Left kidney (tissue), 2 donors: ENCODE results near the gene ABCC3. TPM values are rescaled to one million over a fixed set of nuclear protein-coding genes. Genes with fewer than 3 reads are reported as not detected.

Experiments used
- DNase-seq: peaks from one replicate; pipeline ENCODE4 v3.0.0-alpha.2; 2013
- polyA plus RNA-seq: library from polyadenylated mRNA; unstranded; fragments of 120-200 nt; gene quantifications from one replicate; pipeline ENCODE4 v1.2.1, GENCODE V29; 2013; ENCODE audit not compliant: insufficient read length

Gene ABCC3
- polyA plus RNA-seq, 1 donor, result 11.8 TPM

DNA sequence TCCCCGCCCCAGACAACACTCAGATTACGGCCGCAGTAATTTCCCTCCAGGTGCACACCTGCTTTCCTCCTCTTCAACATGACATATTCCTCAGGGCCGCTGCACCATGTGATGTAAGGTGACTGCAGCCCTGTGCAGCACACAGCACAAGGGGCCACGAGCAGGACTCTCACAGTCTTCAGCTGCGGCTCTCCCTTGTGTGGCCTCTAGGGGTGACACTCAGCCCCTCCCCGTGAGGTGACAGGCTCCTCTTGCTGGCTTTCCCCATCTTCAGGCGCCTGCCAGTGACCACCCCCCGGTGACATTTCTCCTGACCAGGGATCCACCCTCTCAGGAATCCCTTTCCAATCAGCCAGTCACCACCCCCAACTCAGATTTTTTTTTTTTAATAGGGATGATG, 31.3 kb upstream of the ABCC3 start:
- DNase-seq, result no peak

DNA sequence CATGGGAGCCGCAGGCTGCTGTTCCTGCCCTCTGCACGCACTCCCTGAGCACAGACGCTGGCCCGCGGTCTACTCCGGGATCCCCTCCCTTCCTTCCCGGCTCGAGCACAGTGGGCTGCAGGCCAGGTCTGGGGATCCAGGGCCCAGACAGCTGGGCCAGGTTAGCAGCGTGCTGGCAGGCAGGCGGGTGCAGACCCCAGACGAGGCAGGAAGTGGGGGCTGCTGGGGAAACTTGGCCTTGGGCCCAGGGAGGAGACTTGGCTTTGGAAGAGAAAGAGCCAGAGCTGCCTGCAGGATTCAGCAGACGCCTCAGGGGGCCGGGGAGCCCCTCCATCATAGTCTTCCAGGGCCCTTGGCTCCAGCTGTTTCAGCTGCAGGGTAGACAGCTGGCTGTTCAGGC, 30.2 kb upstream of the ABCC3 start:
- peak; percentile 77 for DNase-seq

DNA sequence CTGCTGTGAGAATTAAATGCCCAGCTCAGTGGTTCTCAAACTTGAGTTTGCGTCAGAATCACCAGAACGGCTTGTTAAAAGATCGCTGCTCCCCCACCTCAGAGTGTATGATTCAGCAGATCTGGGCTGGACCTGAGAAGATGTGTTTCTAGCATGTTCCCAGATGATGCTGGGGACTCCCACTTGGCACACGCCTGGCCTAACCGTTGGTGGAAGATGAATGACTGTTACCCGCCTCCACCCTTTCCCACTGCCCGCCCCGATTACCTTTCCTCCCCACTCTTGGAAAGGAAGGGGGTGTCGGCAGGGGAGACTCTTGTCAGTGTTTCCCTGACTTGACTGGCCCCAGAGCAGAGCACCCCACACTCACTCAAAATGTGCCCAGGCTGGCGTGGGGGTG, 29.3 kb upstream of the ABCC3 start:
- no peak for DNase-seq

DNA sequence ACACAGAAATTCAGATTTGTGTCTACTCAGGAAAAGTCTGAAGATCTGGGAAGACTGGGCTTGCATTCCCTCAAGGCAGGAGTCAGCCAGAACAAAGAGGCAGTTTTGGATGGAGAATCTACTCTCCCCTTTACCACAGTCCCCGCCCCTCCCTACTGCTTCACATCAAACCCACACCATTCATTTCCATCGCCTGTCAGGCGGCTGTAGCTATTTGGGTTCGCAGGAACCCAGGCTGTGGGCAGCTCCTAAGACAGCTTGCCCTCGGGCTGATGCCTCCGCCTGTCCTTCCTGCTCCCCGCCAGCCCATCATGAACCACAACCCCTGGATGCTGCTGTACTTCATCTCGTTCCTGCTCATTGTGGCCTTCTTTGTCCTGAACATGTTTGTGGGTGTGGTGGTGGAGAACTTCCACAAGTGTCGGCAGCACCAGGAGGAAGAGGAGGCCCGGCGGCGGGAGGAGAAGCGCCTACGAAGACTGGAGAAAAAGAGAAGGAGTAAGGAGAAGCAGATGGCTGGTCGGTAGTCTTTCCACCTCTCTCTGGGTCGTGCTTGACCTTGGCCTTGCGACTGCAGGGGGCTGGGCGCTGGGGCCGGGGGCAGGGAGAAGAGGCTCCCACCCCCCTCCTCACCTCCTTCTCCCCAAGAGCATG, 27.0 kb upstream of the ABCC3 start:
- DNase-seq, result no peak

DNA sequence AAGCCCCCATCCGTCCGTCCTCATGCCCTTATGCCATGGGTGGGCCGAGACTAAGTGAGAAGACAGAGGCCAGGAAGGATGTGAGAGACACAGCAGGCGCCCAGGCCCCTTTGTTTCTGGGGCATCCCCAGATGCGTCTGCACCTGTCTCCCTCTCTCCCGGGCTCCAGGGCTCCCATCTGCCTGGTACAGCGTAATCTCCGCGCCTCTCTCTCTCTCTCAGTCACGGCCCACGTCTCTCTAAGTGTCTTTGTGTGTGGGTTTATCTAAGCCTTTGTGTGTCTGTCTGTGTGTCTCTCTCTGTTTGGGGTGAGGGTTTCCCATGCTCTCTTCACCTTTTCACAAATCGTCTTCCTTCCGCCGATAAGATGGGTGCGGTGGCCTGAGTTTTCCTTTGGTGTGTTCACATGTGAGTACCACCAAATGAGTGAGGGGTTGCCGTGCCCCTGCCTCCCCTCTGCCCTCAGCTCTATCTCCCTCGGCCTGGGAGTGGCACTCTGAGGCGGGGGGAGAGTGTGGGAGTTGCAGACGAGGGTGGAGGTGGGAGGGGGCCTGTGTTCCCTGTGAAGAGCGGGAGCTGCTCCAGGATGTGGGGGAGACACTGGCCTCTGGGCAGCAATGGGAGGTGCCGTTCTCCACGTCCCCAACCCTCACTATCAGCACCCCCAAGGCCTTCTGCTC, 25.8 kb upstream of the ABCC3 start:
- DNase-seq, result no peak

DNA sequence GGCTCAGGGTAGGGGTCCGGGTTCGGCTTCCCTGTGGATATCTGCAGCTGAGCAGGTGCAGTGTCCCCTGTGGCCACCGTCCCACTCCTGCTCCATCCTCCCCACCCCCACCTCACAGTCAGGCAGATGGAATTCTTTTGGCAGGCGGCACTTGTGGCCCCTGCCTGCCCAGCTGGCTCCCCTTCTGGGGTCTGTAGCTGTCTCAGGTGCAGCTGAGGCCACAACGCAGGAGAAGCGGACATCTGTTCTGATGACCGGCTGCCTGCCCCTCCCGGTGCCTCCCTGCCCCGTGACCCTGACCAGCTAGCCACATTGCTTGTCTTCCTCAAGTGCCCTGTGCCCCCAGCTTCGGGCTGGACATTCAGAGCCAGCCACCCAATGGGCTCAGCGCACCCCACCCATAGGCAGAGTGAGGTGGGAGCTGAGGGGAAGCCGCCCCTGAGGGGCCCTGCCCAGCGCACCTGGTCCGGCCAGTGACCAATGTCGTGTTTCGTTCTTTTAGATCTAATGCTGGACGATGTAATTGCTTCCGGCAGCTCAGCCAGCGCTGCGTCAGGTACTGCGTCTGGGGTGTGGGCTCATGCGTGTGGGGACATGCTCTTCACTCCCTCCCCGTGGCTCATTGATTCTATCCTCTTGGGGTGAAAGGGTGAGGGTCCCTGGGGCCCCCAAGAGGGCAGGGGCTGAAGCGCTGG, 25.2 kb upstream of the ABCC3 start:
- DNase-seq, result no peak

DNA sequence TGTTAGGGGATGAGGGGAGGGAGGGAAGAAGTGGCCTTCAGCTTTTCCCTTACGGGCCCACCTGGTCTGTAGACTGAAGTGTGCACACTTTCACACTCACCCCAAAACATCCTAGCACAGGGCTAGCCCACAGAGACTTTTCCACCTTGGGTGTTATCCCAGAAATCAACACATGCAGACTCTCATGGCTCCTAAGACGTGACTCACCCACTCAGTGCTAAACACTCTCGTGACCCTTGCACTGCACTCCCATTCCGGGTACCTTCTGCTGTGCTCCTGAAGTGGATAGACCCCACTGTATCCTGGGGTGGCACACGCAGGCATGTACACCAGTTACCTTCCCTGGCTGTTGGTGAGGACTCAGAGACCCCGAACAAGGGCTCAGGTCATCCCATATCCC, 23.0 kb upstream of the ABCC3 start:
- DNase-seq, result no peak

DNA sequence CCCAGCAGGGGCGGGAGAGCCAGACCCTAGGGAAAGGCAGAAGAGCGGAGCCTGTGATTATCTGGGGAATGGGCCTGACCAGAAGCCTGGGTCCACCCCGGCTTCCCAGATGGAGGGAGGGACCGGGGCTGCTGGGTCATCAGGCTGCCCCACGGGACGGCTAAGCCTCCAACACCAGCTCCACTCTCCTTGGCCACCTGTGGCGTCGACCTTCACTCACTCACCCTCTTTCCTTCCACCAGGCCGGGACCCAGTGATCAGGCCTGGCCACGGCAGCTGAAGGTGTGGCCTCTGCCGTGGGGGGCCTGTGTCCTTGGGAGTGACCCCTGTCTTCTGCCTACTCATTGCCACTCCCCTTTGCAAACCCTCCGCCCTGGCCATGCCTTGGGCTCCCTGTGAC, 22.4 kb upstream of the ABCC3 start:
- no peak for DNase-seq

DNA sequence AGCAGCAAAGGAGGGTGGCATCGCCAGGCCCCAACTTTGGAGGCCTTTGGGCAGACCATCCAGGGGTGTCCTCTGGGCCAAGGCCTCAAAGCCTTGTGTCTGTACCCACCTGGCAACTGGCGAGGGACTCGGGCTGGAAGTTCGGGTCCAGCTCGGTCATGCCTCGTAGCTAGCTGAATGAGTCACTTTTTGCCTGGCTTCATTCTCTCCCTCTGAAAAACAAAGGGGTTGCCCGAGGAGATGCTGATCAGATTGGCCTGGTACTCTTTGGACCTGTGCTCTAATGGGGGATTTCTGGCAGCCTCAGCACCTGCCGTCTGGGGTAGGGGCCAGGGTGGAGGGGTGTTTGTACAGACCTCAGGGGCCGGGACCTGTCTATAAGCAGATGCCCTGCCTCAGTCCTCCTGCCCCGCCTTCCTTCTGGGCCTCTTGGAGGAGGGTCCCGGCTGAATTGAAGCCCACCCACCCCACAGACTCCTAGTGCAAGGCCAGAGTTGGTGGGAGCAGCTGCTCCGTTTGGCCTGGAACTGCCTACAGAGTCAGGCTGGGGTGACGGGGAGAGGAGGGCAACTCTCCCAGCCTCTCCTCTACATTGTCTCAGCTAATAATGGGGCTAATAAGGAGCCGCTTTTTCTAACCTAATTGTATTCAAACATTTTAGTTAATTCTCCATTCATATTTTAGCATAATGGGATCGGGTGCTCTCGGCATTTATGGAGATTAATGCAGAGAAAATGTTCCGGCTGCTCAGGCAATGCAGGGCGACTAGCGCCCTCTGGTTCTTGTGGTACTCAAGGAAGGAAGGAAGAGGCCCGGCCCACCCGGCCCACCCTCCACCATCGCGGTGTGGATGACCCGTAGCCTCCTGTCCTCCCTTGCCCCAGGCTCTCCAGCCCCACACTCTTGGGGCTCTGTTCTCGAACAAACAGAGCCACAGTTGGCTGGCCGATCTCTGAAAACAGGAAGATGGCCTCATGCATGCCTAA, 21.4 kb upstream of the ABCC3 start:
- DNase-seq, result no peak

DNA sequence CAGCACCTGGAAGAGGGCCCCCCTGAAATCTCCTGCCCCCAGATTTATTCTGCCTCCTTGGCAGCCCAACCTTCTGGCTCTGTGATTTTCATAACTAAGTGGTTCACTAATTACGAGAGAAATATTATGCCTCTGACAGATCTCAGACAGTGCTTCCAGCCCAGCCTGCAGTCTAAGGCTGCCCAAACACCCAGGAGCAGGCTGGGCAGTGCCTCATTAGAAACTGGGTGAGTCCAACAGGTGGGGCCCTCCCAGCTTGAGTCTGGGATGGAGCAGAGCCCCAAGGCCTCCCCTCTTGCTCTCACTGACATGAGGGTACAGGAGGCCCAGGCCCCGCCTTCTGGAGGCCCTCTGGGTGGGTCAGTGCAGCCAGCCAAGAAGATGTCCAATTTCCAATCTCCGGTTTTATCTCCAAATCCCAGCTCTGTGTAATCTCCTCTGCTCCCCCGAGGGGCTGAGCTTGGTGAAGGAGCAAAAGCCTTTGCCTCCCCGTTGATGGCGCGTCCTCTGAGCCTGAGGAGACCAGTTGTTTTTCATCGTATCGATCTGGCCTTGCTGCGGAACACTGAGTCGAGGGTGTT, 20.1 kb upstream of the ABCC3 start:
- no peak for DNase-seq

DNA sequence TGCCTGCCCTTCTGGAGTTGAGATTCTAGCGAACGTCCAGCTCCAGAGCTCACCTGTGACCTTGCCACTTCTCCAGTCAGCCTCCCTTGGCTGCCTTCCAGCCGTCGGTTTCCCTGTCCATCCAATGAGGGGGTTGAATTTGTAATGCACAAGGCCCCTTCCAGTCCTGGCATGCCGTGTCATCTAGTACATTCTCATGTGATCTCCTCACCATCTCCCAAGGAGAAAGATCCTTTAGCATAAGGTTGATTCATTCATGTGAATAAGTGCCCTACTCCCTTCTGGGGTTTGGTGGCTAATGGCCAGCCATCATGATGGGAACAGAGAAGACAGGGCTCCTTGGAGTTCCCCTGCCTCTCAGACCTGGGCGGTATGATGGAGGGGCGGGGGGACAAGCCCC, 18.9 kb upstream of the ABCC3 start:
- DNase-seq, result no peak

DNA sequence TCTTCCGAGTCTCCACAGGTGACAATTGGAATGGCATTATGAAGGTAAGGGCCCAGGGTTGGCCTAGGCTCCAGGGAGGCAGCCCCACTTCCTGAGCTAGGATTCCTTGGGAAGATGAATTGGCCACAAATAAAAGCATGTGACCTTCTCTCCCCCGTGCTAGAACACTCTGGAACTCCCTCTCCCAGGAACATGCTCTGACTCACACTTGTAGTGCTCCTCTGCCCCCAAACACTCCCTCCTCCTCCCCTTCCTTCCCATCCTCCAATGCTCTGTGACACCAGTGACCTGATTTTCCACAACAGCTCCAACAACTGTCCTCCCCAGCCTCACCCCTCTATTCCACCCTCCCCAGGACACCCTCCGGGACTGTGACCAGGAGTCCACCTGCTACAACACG, 16.4 kb upstream of the ABCC3 start:
- no peak for DNase-seq

DNA sequence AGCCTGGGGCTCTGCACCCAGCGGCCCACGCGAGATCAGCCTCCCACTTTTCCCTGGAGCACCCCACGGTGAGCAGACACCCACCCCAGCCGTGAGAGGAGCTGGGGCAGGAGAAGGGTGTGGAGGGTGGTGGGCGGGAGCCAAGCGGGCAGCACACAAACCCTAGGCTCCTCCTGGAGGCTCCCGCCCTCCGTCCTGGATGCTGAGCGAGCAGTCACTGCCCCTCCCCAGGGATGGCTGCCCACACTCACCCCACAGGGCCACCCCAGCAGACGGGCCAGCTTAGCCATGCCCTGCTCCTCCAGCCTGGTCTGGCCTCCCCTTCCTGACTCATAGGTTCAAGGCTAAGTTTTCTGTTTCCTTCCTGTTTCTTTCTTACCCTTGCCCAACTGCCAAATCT, 15.7 kb upstream of the ABCC3 start:
- DNase-seq, result no peak

DNA sequence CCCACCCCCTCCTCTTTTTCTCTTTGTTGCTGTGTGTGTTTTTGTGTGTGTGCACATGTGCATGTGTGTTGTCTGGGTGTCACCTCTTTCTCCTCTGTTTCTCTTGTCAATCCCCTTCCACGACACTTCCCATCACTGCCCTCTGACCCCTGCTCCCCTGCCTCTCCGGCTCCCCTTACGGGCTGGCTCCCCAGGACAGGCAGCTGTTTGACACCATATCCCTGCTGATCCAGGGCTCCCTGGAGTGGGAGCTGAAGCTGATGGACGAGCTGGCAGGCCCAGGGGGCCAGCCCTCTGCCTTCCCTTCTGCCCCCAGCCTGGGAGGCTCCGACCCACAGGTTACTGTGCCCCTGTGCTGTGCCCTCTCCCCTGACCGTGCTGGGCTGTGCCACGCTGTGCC, 15.2 kb upstream of the ABCC3 start:
- no peak for DNase-seq

DNA sequence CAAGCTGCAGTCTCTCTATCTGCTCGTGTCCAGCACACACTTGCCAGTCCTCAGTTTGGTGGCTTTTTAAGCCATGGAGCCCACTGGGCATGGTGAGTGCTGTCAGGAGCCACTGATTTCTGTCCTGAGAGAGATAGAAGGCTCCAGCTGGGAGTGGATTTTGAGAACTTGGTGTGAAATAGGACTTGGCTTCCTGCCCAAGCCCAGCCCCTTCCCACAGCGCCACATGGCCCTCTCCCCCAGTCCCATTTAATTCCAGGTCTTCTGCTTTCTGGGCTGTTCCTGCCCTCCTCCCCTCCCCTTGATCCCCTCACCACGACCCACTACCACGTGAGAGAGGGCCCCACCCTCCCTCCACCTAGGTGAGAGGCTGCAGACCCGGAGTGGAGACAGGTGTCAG, 14.4 kb upstream of the ABCC3 start:
- no peak for DNase-seq

DNA sequence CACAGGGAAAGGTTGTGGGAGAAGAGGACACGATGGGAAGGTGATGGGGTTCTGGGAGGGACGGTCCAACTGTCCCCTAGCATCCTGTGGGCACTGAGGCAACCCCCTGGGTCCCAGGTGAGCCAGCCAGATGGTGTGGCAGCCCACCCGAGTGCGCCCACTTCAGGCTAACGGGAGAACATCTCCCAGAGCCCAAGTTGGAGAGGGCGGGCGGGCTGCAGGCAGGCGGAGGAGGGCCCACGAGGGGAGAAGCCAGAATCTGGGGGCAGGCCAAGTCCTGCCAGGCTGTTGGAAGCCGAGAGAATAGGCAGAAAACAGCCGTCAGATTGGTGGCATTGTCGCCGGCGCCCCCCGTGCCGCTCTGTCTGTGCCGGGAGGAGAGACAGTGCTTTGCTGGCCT, 13.8 kb upstream of the ABCC3 start:
- no peak for DNase-seq

DNA sequence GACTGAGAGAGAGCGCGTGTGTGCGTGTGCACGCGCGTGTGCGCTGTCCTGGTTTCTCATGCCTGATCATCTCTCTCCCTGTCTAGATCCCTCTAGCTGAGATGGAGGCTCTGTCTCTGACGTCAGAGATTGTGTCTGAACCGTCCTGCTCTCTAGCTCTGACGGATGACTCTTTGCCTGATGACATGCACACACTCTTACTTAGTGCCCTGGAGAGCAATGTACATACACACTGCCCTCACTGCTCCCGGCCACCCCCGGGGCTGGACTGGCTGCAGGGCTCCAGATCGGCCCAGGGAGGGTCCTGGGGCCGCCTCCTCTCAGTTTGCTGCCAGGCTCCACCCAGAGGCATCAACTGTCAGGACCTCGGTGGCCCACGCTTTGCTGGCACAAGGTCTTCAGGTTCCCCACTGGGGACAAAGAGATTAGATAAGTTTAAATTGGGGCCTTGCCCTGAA, 13.1 kb upstream of the ABCC3 start:
- DNase-seq, result no peak

DNA sequence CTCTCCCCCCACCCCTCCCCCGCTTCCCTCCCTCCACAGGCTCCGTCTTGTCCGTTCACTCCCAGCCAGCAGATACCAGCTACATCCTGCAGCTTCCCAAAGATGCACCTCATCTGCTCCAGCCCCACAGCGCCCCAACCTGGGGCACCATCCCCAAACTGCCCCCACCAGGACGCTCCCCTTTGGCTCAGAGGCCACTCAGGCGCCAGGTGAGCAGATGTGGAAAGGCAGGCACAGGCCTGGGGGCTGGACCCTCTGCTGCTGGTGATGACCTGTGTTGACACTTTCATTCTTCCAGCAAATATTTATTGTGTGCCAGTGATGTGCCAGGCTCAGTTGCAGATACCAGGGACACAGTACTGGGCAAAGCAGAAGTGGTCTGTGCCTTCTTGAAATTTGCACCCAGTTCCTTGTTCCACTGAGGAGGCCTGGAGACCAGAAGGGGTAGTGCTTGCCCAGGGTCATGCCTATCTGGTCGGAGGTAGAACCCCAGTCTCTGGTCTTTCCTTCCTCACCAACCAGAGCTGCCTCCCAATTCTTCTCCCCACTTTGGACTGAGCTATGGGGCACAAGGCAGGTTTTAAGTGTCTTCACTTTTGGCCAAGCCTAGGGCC, 10.3 kb upstream of the ABCC3 start:
- DNase-seq, result no peak

DNA sequence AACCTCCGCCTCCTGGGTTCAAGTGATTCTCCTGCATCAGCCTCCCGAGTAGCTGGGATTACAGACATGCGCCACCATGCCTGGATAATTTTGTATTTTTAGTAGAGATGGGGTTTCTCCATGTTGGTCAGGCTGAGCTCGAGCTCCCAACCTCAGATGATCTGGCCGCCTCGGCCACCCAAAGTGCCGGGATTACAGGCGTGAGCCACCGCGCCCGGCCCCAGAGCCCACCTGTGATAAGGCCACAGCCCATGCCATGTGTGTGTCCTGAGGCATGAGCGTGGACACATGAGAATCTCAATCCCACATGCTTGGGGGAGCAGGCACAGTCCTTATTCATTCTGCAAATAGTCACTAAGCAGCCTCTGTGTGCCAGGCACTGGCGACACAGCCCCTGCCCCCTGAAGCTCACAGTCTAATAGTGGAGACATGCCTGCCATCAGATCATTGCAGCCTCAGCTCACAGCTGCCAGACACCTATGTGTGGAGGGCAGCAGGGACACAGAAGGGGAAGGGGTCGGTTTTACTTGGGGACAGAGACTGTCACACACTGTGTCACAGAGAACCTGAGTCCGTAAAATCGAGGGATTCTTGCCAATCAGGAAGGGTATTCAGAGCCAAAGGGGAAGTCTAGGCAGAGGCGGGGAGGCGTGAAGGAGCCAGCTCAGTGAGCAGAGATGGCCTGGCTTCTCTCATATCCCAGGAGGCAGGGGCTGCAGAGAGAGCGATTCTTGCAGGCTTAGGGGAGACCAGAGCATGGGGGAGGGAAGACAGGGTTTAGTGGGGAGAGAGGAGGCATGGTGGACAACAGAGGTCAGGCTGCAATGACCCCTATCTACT, 9.4 kb upstream of the ABCC3 start:
- DNase-seq, result no peak

DNA sequence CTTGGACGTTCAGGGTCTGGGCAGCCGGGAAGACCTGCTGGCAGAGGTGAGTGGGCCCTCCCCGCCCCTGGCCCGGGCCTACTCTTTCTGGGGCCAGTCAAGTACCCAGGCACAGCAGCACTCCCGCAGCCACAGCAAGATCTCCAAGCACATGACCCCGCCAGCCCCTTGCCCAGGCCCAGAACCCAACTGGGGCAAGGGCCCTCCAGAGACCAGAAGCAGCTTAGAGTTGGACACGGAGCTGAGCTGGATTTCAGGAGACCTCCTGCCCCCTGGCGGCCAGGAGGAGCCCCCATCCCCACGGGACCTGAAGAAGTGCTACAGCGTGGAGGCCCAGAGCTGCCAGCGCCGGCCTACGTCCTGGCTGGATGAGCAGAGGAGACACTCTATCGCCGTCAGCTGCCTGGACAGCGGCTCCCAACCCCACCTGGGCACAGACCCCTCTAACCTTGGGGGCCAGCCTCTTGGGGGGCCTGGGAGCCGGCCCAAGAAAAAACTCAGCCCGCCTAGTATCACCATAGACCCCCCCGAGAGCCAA, 8.6 kb upstream of the ABCC3 start:
- no peak for DNase-seq
